GM12878 (cell line): Measurements from ENCODE around the gene SPRR5. TPM values are rescaled to one million over a fixed set of nuclear protein-coding genes. Genes with fewer than 3 reads are reported as not detected.

Experiments used
- ATF3 ChIP-seq: IDR thresholded peaks from 2 replicates; pipeline ENCODE4 v1.6.1; 2011; ENCODE audit warnings: low read depth, mild to moderate bottlenecking, low read length, moderate library complexity, borderline replicate concordance; ENCODE audit errors: extremely low read depth
- ATF7 ChIP-seq: fragments of 450-650 bp; IDR thresholded peaks from 2 replicates; pipeline ENCODE4 v1.6.1; 2016; ENCODE audit warnings: low read depth, mild to moderate bottlenecking
- BHLHE40 ChIP-seq, 2 experiments: fragments of 450-650 bp in 1 of 2; IDR thresholded peaks; 2 replicates each; pipeline ENCODE4 v1.6.1; 2011 to 2017; ENCODE audit warnings: low read depth in 2 of 2, borderline replicate concordance in 1 of 2, improper control_type of control experiment in 1 of 2, low read length in 1 of 2, mild to moderate bottlenecking in 1 of 2
- CBX3 ChIP-seq: fragments of 200-600 bp; sonication (generic); IDR thresholded peaks from 2 replicates; pipeline ENCODE4 v1.6.1; 2016; ENCODE audit warnings: low read depth, borderline replicate concordance
- CHD4 ChIP-seq: fragments of 200-600 bp; sonication (generic); IDR thresholded peaks from 2 replicates; pipeline ENCODE4 v1.6.1; 2016; ENCODE audit warnings: mild to moderate bottlenecking
- CREB1 ChIP-seq: IDR thresholded peaks from 2 replicates; pipeline ENCODE4 v1.6.1; 2012; ENCODE audit warnings: low read depth, mild to moderate bottlenecking, inconsistent platforms
- CTCF ChIP-seq, 3 experiments: IDR thresholded peaks in 2 of 3; conservative IDR thresholded peaks in 1 of 3; 2 replicates each; pipeline ENCODE4 v1.5.1; 2011; ENCODE audit warnings: low read depth in 3 of 3, low read length in 3 of 3, mild to moderate bottlenecking in 3 of 3, control low read depth in 2 of 3, moderate library complexity in 2 of 3, inconsistent platforms in 1 of 3, mixed read lengths in 1 of 3; ENCODE audit not compliant: control insufficient read depth in 2 of 3, insufficient read depth in 1 of 3; ENCODE audit errors: extremely low read depth in 1 of 3
- ESRRA ChIP-seq: IDR thresholded peaks from 2 replicates; pipeline ENCODE4 v1.6.1; 2012; ENCODE audit warnings: mild to moderate bottlenecking, low read length, improper control_type of control experiment
- HDAC2 ChIP-seq: fragments of 200-600 bp; sonication (generic); IDR thresholded peaks from 2 replicates; pipeline ENCODE4 v1.6.1; 2017
- HSF1 ChIP-seq: fragments of 150-350 bp; IDR thresholded peaks from 2 replicates; pipeline ENCODE4 v1.6.1; 2014; ENCODE audit warnings: mild to moderate bottlenecking, low read depth, low read length
- IRF4 ChIP-seq: IDR thresholded peaks from 2 replicates; pipeline ENCODE4 v1.6.1; 2011; ENCODE audit warnings: low read depth, low read length
- IRF5 ChIP-seq: fragments of 450-650 bp; IDR thresholded peaks from 2 replicates; pipeline ENCODE4 v1.6.1; 2017; ENCODE audit warnings: borderline replicate concordance
- MTA3 ChIP-seq: IDR thresholded peaks from 2 replicates; pipeline ENCODE4 v1.6.1; 2012; ENCODE audit warnings: low read length, inconsistent platforms, borderline replicate concordance
- NRF1 ChIP-seq: conservative IDR thresholded peaks from 2 replicates; pipeline ENCODE4 v1.6.1; 2011; ENCODE audit warnings: mild to moderate bottlenecking, low read depth, low read length, improper control_type of control experiment
- PKNOX1 ChIP-seq: fragments of 450-650 bp; IDR thresholded peaks from 2 replicates; pipeline ENCODE4 v1.6.1; 2016; ENCODE audit warnings: mild to moderate bottlenecking
- POU2F2 ChIP-seq: IDR thresholded peaks from 3 replicates; pipeline ENCODE4 v1.6.1; 2011; ENCODE audit warnings: low read depth, mild to moderate bottlenecking, low read length, borderline replicate concordance
- RAD51 ChIP-seq: fragments of 450-650 bp; IDR thresholded peaks from 2 replicates; pipeline ENCODE4 v1.6.1; 2016; ENCODE audit warnings: moderate library complexity, mild to moderate bottlenecking, inconsistent platforms
- SIN3A ChIP-seq: IDR thresholded peaks from 2 replicates; pipeline ENCODE4 v1.6.1; 2012; ENCODE audit warnings: low read depth, low read length, improper control_type of control experiment
- TCF3 ChIP-seq: IDR thresholded peaks from 2 replicates; pipeline ENCODE4 v1.6.1; 2012; ENCODE audit warnings: low read depth, mild to moderate bottlenecking, low read length, borderline replicate concordance; ENCODE audit not compliant: insufficient read depth
- YBX1 ChIP-seq: fragments of 450-650 bp; IDR thresholded peaks from 2 replicates; pipeline ENCODE4 v1.6.1; 2016; ENCODE audit warnings: antibody characterized with exemption
- ZBED1 ChIP-seq: IDR thresholded peaks from 2 replicates; pipeline ENCODE4 v1.6.1; 2016; ENCODE audit warnings: borderline replicate concordance
- ZNF217 ChIP-seq: fragments of 450-650 bp; IDR thresholded peaks from 2 replicates; pipeline ENCODE4 v1.6.1; 2017; ENCODE audit warnings: antibody characterized with exemption, mild to moderate bottlenecking
- ZNF24 ChIP-seq: fragments of 450-650 bp; IDR thresholded peaks from 2 replicates; pipeline ENCODE4 v1.6.1; 2017; ENCODE audit warnings: antibody characterized with exemption, mild to moderate bottlenecking
- polyA plus RNA-seq, 11 experiments: library from polyadenylated mRNA; depleted of rRNA in 4 of 11; unstranded in 6 of 11; stranded (reverse) in 5 of 11; fragments of >200 nt; fragmentation: Nextera tagmentation in 4 of 11; fragmentation: Illumina TruSeq in 1 of 11; extraction: Ambion mirVana in 4 of 11; extraction: Trizol in 1 of 11; gene quantifications; 1 replicate in 1 of 11; 2 replicates in 10 of 11; pipeline versions ENCODE4 v1.2.1 to v1.2.3, GENCODE V29; 2011 to 2016; ENCODE audit warnings: inconsistent platforms in 2 of 11, missing spikeins in 2 of 11, low read depth in 1 of 11
- total RNA-seq, 4 experiments: library from RNA; depleted of rRNA in 3 of 4; stranded (reverse); fragments of >200 nt in 3 of 4; fragmentation: Illumina TruSeq in 1 of 4; extraction: Trizol in 1 of 4; gene quantifications; 2 replicates each; pipeline versions ENCODE4 v1.2.1 to v1.2.3, GENCODE V29; 2013 to 2021
- TF ChIP-seq, protein P1 (sequence below): IDR thresholded peaks from 2 replicates; pipeline ENCODE4 v1.6.1; 2011; ENCODE audit warnings: borderline replicate concordance, low read depth, mild to moderate bottlenecking, moderate library complexity, low read length; ENCODE audit not compliant: insufficient read depth, poor library complexity, severe bottlenecking

The SPRR5 gene
- total and polyA plus RNA-seq, 10 of the 15 experiments (the other 5 are each of a cell fraction or from before 2014, with no cell fraction given), result not detected

DNA sequence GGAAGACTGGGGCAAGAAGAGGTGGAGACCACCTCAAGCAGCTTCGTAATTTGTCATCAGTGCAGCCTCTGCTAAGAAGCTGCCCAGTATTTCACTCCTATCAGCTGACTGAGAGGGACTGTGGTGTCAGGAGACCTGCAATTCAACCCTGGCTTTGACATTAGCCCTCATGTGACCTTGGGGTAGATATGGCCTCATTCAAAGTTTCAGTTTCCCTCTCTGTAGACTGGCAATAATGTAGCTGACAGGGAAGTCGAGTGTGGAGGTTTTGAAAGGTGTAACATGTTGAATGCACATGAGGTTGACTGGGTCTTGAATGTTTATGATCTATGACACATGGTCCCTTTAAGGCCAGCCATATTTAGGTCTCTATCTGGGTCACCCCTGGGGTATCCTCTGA is 21.2 kb downstream of the SPRR5 start (continued):
- TF ChIP-seq HSF1 (no peak), CHD4 (no peak), POU2F2 (no peak), IRF4 (0 out of 2 replicates have a peak, but pooled peaks have one; percentile 22), CBX3 (no peak), TCF3 (no peak), ATF7 (0 out of 2 replicates have a peak, but pooled peaks have one; percentile 34), ESRRA (peak; percentile 64; the same call in 1 of the 2 replicates), HDAC2 (no peak), NRF1 (no peak), ZBED1 (no peak), PKNOX1 (peak; percentile 31; the same call in 1 of the 2 replicates), RAD51 (peak; percentile 92), ZNF217 (no peak), ZNF24 (no peak), ATF3 (0 out of 2 replicates have a peak, but pooled peaks have one; percentile 5), MTA3 (no peak), BHLHE40 (IDR thresholded peaks at IDR 0.05; ENCODE audit: borderline replicate concordance in 1 of 2, low read depth in 2 of 2, low read length in 1 of 2) (peak; percentile 82 to 87; a peak in 3 of 4 replicates), IRF5 (no peak), SIN3A (no peak), YBX1 (no peak), CREB1 (no peak), CTCF (IDR thresholded peaks at IDR 0.05 in 2 of 3, conservative IDR thresholded peaks at IDR 0.05 in 1 of 3; ENCODE audit: control insufficient read depth in 2 of 3, extremely low read depth in 1 of 3, insufficient read depth in 1 of 3, low read depth in 3 of 3, low read length in 3 of 3) (no peak)
- TF ChIP-seq, protein P1, sequence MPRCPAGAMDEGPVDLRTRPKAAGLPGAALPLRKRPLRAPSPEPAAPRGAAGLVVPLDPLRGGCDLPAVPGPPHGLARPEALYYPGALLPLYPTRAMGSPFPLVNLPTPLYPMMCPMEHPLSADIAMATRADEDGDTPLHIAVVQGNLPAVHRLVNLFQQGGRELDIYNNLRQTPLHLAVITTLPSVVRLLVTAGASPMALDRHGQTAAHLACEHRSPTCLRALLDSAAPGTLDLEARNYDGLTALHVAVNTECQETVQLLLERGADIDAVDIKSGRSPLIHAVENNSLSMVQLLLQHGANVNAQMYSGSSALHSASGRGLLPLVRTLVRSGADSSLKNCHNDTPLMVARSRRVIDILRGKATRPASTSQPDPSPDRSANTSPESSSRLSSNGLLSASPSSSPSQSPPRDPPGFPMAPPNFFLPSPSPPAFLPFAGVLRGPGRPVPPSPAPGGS, result no peak
